HT1080 (cell line): ENCODE results near the gene ACSL5. TPM values are rescaled to one million over a fixed set of nuclear protein-coding genes. Genes with fewer than 3 reads are reported as not detected.
A peak's percentile ranks its signal among the peaks of the same experiment; 100 is the strongest.
"Not testable (repeated sequence)": the region's sequence is repeated elsewhere in the genome, so short reads cannot be mapped to it uniquely, and the experiment has no call there.

Experiments
- DNase-seq: peaks from one replicate; pipeline ENCODE4 v3.0.0-alpha.2; 2015; ENCODE audit warnings: low read depth
- total RNA-seq: library from RNA; depleted of rRNA; stranded (reverse); fragments of >200 nt; shearing (Covaris generic); gene quantifications from 2 replicates; pipeline ENCODE4 v1.2.3, GENCODE V29; 2014; rRNA removed

ACSL5 gene
- total RNA-seq, 1 experiment from 2014 or later: 0.63 TPM

DNA sequence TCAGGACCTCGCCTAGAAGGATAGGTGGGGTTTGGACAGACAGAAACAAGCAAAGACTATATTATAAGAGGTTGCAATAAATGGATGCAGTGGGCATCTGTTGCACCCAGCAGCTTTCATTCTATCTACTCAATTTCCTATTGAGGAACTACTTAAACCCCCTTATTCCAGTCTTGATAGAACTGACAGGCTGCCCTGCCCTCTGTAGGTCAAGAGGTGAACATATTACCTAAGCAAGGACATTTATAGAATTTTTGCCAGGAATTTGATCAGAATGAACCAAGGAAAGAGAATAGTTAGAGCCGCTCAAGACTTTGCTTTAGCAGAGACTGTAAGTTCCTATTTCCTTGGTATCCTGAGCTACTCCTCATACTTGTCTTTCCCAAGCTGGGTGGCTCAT is 82.6 kb downstream of the ACSL5 start:
- DNase-seq: no peak

DNA sequence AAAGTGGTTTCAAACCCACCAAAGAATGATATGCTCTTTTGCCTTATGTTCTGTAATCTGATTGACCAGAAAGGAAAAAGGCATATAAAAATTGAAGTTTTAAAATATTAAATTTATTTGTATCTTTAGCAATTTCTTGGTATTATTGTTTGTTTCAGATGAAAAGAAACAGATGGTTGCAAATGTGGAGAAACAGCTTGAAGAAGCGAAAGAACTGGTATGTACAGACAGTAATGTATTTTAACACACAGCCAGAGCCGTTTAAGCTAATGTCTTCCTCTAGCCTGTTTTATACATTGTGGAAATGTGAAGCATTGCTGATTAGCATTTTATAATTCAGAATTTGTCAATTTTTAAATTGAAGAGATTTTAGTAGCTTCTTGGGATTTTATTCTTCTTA is 86.5 kb downstream of the ACSL5 start:
- DNase-seq: no peak

DNA sequence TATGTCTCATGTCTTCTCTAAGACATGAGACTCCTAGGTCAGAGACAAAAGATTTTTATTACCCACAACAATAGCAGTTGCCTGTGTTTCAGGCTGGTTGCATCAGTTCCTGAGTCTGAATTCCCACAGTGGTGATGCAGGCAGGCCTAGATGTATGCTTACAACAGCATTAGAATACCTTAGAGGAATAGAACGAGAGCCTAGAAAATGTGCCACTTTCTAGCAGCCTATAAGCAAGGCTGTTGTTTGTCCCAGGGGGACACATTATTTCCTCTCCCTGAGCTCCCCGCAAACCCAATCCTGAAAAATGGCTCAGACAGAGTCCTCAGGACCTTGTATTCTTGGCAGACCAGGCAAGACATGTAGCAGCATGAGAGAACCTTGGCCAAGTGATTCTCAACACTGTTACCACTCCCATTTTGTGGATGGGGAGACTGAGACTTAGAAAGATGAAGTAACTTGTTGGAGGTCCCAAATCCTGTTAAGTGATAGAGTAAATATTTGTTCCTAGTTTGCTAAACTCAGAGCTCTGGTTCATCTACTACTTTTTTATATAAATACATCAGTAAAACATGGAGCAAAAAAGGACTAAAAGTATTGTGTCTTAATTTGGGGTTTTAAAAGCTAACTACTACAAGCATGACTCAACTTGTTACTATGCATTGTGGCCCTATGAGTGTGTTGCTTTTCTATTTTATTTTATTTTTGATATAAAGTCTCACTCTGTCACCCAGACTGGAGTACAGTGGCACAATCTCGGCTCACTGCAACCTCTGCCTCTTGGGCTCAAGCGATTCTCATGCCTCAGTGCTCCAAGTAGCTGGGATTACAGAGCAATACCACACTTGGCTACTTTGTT is 87.3 kb downstream of the ACSL5 start:
- DNase-seq: peak; percentile 77

DNA sequence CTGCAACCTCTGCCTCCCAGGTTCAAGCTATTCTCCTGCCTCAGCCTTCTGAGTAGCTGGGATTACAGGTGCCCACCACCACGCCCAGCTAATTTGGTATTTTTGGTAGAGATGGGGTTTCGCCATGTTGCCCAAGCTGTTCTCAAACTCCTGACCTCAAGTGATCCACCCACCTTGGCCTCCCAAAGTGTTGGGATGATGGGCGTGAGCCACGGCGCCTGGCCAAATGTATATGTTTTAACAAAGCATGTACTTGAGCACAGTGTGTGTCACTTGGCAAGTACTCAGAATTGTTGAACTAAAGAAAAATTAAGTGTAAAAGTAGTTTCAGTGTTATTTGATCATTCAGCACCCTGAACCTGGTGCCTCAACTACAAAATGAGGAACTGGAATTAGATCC is 90.2 kb downstream of the ACSL5 start:
- DNase-seq: not testable (repeated sequence)

DNA sequence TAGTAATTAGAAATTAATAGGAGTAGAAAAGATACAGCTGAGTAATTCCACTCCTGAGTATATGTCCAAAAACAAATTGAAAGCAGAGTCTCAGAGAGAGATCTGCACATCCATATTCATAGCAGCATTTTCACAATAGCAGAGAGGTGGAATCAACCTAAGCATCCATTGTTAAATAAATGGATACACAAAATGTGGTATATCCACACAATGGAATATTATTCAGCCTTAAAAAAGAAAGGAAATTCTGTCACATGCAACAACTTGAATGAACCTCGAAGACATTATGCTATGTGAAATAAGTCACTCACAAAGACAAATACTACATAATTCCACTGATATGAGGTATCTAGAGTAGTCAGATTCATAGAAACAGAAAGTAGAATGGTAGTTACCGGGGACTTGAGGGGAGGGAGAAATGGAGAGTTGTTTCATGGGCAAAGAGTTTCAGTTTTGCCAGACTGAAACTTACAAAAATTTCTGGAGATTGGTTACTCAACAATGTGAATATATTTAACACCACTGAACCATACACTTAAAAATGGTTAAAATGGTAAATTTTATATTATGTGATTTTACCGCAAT is 91.5 kb downstream of the ACSL5 start:
- no peak for DNase-seq

DNA sequence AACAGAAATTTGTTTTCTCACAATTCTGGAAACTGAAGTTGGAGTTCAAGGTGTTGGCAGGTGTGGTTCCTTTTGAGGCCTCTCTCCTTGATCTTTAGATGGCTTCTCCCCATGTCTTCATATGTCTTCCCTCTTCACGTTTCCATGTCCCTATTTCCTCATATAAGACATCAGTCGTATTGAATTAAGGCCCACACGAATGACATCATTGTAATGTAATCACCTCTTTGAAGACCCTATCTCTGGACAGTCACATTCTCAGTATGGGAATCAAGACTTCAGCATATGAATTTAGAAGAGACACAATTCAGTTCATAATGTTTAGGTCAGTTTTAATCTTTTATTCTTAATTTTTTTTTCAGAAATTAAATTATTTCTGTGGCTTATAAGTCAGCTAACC is 92.9 kb downstream of the ACSL5 start:
- DNase-seq: no peak

DNA sequence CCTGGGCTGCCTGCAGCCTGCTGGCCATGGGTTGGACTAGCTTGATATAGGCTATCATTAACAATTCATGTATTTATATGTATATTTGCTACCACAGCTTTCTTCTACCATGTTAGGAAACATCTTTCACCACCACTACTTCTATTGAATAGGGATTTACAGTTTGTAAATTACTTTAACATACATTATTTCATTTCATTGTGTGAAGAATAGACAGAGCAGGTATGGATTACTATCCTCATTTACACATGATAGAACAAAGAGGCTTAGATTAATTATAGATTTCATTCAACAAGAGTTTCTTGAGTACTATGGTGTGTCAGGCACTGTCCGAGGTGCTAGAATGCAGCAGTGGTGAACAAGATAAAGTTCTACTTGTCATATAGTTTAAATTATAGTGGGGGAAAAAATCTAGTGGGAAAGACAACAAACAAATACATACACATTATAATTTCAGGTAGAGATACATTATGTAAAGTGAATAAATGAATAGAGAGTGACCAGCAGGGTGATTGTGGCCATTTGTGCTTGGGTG is 93.7 kb downstream of the ACSL5 start:
- DNase-seq: no peak

DNA sequence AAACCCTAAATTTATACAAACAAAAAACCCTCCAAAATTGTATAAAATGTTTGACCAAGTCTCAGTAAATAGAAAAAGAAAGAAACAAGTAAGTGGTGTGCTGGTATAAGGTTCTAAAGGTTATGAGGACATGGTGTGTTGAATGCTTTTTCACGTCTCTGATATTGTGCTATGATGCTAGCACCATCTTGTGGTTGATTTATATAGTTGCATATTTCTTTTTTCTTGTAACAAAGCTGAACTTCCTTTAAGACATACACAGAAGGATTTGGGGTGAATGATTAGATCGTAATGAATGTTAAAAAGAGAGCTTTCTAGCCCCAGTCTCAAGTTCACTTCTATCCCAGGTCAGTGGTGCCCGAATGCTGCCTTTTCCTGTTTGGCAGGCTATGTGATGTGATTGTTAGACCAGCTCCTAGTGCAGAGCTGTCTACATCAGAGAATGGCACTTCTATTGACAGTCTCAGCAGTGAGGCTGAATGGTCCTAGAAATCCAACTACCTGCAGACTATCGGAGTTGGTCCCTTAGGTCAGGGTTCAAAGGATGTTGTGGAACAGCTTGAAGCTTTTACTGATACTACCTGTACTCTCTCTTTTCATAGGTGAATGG is 98.1 kb downstream of the ACSL5 start:
- peak; percentile 54 for DNase-seq

DNA sequence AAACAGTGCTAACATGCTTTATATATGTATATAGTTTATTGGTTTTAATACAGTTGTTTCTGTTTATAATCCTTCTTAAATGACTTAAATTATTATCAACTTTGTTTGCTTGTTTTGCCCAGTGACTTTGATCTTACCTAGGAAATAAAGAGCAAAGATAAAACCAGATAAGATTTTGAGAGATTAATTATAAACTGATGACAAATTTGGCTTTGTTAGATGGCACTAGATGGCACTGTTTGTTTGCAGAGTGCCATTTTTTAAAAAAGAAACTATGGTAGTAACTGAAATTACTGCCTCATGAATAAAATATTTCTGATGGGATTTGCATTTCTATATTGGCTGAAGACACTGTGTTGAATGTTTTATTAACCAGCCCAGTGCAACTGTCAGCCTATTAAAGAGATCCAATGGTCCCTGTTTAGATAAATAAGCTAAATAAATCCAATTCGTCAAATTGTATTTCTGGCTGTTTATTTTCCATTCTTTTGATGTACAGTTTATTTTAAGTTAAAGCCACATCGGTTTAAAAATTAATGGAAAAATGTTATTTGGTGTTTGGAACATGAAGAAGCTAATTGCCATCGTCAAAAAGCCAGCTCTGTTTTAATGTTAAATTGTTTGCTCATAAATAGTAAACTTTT is 101.8 kb downstream of the ACSL5 start:
- no peak for DNase-seq

Other genes starting within 250 kb of the ACSL5 start
- gene GPAM, start 190.4 kb upstream of the ACSL5 start, total RNA-seq: 6.5 and 7.1 TPM in 2 replicates
- not detected in 2 replicates for gene TECTB, start 90.7 kb upstream of the ACSL5 start, total RNA-seq
- 36.3 and 38.0 TPM in 2 replicates for gene ZDHHC6, start 72.8 kb downstream of the ACSL5 start, total RNA-seq
- 17.7 and 19.5 TPM in 2 replicates for gene VTI1A, start 73.1 kb downstream of the ACSL5 start, total RNA-seq